ENCODE measurements around the gene GH1. TPM values are rescaled to one million over a fixed set of nuclear protein-coding genes. Genes with fewer than 3 reads are reported as not detected.

GH1 gene
- total RNA-seq, 1 donor from 2014 or later = not detected

GRCh38 chr17:63960430-63960829 lies 41.8 kb upstream of the GH1 start:
- Mint-ChIP-seq H3K27ac (no peak overlapping the region), H3K4me1 (peaks cover 3% of the 10 kb centered on the region), H3K4me3 (no peak overlapping the region), H3K27me3 (ENCODE audit: low read depth) (peaks cover 38% of the 10 kb centered on the region), H3K9me3 (no peaks in the 10 kb centered on the region), H3K36me3 (no peaks in the 10 kb centered on the region)
- DNase-seq (ENCODE audit: low spot score in 2 of 2, unreplicated experiment in 2 of 2) = no peak
- TF ChIP-seq CTCF (IDR thresholded peaks at IDR 0.05; ENCODE audit: unreplicated experiment) = no peak

- no peak for DNase-seq (ENCODE audit: low spot score in 2 of 2, unreplicated experiment in 2 of 2)
- Mint-ChIP-seq H3K4me3 (no peak overlapping the region), H3K36me3 (no peaks in the 10 kb centered on the region), H3K9me3 (no peaks in the 10 kb centered on the region), H3K27ac (no peak overlapping the region), H3K27me3 (ENCODE audit: low read depth) (peaks cover 38% of the 10 kb centered on the region), H3K4me1 (peaks cover 3% of the 10 kb centered on the region)
- TF ChIP-seq CTCF (IDR thresholded peaks at IDR 0.05; ENCODE audit: unreplicated experiment) = no peak
Measured at GRCh38 chr17:63960006-63960405, 41.4 kb upstream of the GH1 start.

GRCh38 chr17:63956296-63956920 lies 37.8 kb upstream of the GH1 start:
- Mint-ChIP-seq H3K4me1 (peaks cover 5% of the 10 kb centered on the region), H3K27me3 (ENCODE audit: low read depth) (peaks cover 27% of the 10 kb centered on the region), H3K9me3 (no peaks in the 10 kb centered on the region), H3K4me3 (no peak overlapping the region), H3K27ac (no peak overlapping the region), H3K36me3 (no peaks in the 10 kb centered on the region)
- DNase-seq (ENCODE audit: low spot score in 2 of 2, unreplicated experiment in 2 of 2) = no peak
- TF ChIP-seq CTCF (IDR thresholded peaks at IDR 0.05; ENCODE audit: unreplicated experiment) = no peak

GRCh38 chr17:63955791-63956190 lies 37.2 kb upstream of the GH1 start:
- no peak for DNase-seq (ENCODE audit: low spot score in 2 of 2, unreplicated experiment in 2 of 2)
- no peak overlapping the region for H3K27ac Mint-ChIP-seq

GRCh38 chr17:63955232-63955631 lies 36.6 kb upstream of the GH1 start:
- H3K27me3 Mint-ChIP-seq (ENCODE audit: low read depth) = peaks cover 21% of the 10 kb centered on the region
- H3K9me3 Mint-ChIP-seq = no peaks in the 10 kb centered on the region
- TF ChIP-seq CTCF (IDR thresholded peaks at IDR 0.05; ENCODE audit: unreplicated experiment) = no peak
- H3K36me3 Mint-ChIP-seq = no peaks in the 10 kb centered on the region
- DNase-seq (ENCODE audit: low spot score in 2 of 2, unreplicated experiment in 2 of 2) = no peak
- no peak overlapping the region for H3K27ac Mint-ChIP-seq
- H3K4me1 Mint-ChIP-seq = peaks cover 4% of the 10 kb centered on the region
- H3K4me3 Mint-ChIP-seq = no peak overlapping the region

More at GRCh38 chr17:63955791-63956190, 37.2 kb upstream of the GH1 start:
- TF ChIP-seq CTCF (IDR thresholded peaks at IDR 0.05; ENCODE audit: unreplicated experiment) = no peak
- H3K4me3 Mint-ChIP-seq = no peak overlapping the region
- H3K36me3 Mint-ChIP-seq = no peaks in the 10 kb centered on the region
- H3K27me3 Mint-ChIP-seq (ENCODE audit: low read depth) = peaks cover 26% of the 10 kb centered on the region
- H3K9me3 Mint-ChIP-seq = no peaks in the 10 kb centered on the region
- peaks cover 4% of the 10 kb centered on the region for H3K4me1 Mint-ChIP-seq
